HG03280 (cell line): Measurements from ENCODE around the gene MTA1.

Source experiments
- ATAC-seq: cut with Tn5 transposase; IDR thresholded peaks from one replicate; pipeline ENCODE4 v1.9.1; 2021; ENCODE audit warnings: mild to moderate bottlenecking, moderate library complexity; ENCODE audit not compliant: unreplicated experiment

MTA1 gene

DNA sequence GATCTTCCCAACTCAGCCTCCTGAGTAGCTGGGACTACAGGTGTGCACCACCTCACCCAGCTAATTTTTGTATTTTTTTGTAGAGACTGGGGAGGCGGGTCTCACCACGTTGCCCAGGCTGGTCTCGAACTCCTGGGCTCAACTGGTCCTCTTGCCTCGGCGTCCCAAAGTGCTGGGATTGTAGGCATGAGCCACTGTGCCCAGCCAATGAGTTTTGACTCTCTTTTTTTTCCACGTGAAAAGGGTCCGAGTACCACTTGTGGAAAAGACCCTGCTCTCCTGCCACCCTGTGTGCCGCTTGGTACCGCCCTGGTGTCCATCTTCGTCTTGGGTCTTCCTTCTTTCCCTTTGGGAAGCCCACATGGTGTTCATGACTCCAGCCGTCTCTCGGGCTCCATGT is 89.0 kb downstream of the MTA1 start:
- ATAC-seq, result no peak

- ATAC-seq, result no peak
Observed at GRCh38 chr14:105517096-105517495, 97.5 kb downstream of the MTA1 start.

DNA sequence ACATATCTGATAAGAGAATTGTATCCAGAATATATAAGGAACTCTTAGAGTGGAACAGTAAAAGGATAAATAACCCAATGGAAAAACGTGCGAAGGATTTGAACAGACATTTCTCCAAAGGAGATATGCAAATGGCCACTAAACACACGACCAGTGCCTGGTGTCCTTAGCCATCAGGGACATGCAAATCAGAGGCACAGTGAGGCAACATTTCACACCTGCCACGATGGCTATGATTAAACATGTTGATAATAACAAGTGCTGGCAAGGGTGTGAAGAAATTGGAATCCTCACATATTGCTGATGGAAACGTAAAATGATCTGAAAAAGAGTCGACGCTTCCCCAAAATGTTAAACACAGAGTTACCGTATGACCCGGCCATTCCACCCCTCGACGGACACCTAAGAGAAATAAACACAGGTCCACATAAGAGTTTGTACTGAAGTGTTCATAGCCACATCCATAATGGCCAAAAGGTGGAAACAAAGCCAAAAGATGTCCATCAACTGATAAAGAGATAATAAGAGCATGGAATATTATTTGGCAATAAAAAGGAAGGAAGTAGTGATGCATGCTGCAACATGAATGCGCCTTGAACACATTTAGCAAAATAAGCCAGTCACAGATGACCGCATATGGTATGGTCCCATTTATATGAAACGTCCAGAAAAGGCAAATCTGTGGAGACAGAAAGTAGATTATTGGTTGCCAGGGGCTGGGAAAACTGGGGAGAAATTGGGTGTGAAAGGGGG is 100.5 kb downstream of the MTA1 start:
- no peak for ATAC-seq
